ENCODE data around the gene METTL2B. TPM values are rescaled to one million over a fixed set of nuclear protein-coding genes. Genes with fewer than 3 reads are reported as not detected.
"Not testable (repeated sequence)": the region's sequence is repeated elsewhere in the genome, so short reads cannot be mapped to it uniquely, and the experiment has no call there.

The METTL2B gene
- total and polyA plus RNA-seq, 2 of the 13 experiments (the other 11 are each of a cell fraction or from before 2014, with no cell fraction given): 15.5 to 33.1 TPM

- intact Hi-C loops (cut with micrococcal nuclease; ENCODE audit: unreplicated experiment): no loop called here
- H3K27me3 ChIP-seq (ENCODE audit: control insufficient read depth in 1 of 2, insufficient read depth in 2 of 2, low read length in 2 of 2): no peaks in the 10 kb centered on the region
- H3K9ac ChIP-seq (ENCODE audit: insufficient read depth, low read depth, low read length): no peak overlapping the region
- H2AFZ ChIP-seq (ENCODE audit: low read length): no peak overlapping the region
- H3K4me1 ChIP-seq (ENCODE audit: insufficient read depth, low read length): no peaks in the 10 kb centered on the region; the same call in 1 of the 2 replicates
- FAIRE-seq (no peak), DNase-seq (ENCODE audit: low spot score) (no peak), ATAC-seq (no peak; the same call in 2 of the 3 replicates)
- H3K27ac ChIP-seq (ENCODE audit: extremely low read length, insufficient read depth, low read length): no peak overlapping the region
- peaks cover 2 to 16% of the 10 kb centered on the region in 2 experiments for H3K36me3 ChIP-seq (replicated peaks in 1 of 2; ENCODE audit: control insufficient read depth in 1 of 2, insufficient read depth in 2 of 2, low read length in 2 of 2)
- 88% methylated on average over 1 of the region's 1 CpG for WGBS (ENCODE audit: low lambda C conversion rate)
- no peaks in the 10 kb centered on the region for H3K9me3 ChIP-seq (ENCODE audit: low read length)
- no peak overlapping the region for H3K4me3 ChIP-seq (replicated peaks in 1 of 3; ENCODE audit: insufficient read depth in 1 of 3, low read depth in 2 of 3, low read length in 3 of 3)
- in situ Hi-C loops (cut with HindIII; ENCODE audit: extremely low pct_ligation_motif_present, low pct_unique_long_range_greater_than_20kb): no loop called here
- TF ChIP-seq ZNF770 (CRISPR knock-in tag; IDR thresholded peaks at IDR 0.05) (peak; percentile 72), ZNF670 (CRISPR knock-in tag; IDR thresholded peaks at IDR 0.05; ENCODE audit: borderline replicate concordance) (no peak), CREB1 (IDR thresholded peaks at IDR 0.05) (no peak), CREB1 (CRISPR knock-in tag; IDR thresholded peaks at IDR 0.05) (no peak), NR2F6 (IDR thresholded peaks at IDR 0.05) (0 out of 2 replicates have a peak, but pooled peaks have one; percentile 27), NR2F6 (CRISPR knock-in tag; IDR thresholded peaks at IDR 0.05) (no peak)
- peaks cover 4% of the 10 kb centered on the region; the same call in 1 of the 2 replicates for H4K20me1 ChIP-seq (ENCODE audit: insufficient read depth, low read length)
- BruUV-seq (replicated peaks): no TSS peak
- POLR2A ChIA-PET: no interaction called here
- CTCF ChIA-PET (ENCODE audit: low intra/inter-chr PET ratio, low total read pairs): no interaction called here
- peaks cover 35% of the 10 kb centered on the region for H3K79me2 ChIP-seq (ENCODE audit: insufficient read depth, low read length)
- no peak overlapping the region for H3K4me2 ChIP-seq (ENCODE audit: low read depth, low read length)
Measured at GRCh38 chr7:128550920-128551319, 74.4 kb downstream of the METTL2B start.

GRCh38 chr7:128554394-128554793 lies 77.8 kb downstream of the METTL2B start:
- in situ Hi-C loops (cut with HindIII; ENCODE audit: extremely low pct_ligation_motif_present, low pct_unique_long_range_greater_than_20kb); POLR2A ChIA-PET; H3K36me3 ChIP-seq (replicated peaks in 1 of 2; ENCODE audit: control insufficient read depth in 1 of 2, insufficient read depth in 2 of 2, low read length in 2 of 2); ATAC-seq; CTCF ChIA-PET (ENCODE audit: low intra/inter-chr PET ratio, low total read pairs); H3K9ac ChIP-seq (ENCODE audit: insufficient read depth, low read depth, low read length); BruUV-seq (replicated peaks); H3K4me3 ChIP-seq (replicated peaks in 1 of 3; ENCODE audit: insufficient read depth in 1 of 3, low read depth in 2 of 3, low read length in 3 of 3); H3K4me2 ChIP-seq (ENCODE audit: low read depth, low read length); H3K9me3 ChIP-seq (ENCODE audit: low read length); DNase-seq (ENCODE audit: low spot score); H4K20me1 ChIP-seq (ENCODE audit: insufficient read depth, low read length); H2AFZ ChIP-seq (ENCODE audit: low read length); intact Hi-C loops (cut with micrococcal nuclease; ENCODE audit: unreplicated experiment); H3K4me1 ChIP-seq (ENCODE audit: insufficient read depth, low read length); H3K27ac ChIP-seq (ENCODE audit: extremely low read length, insufficient read depth, low read length); FAIRE-seq; H3K27me3 ChIP-seq (ENCODE audit: control insufficient read depth in 1 of 2, insufficient read depth in 2 of 2, low read length in 2 of 2): not testable (repeated sequence)
- H3K79me2 ChIP-seq (ENCODE audit: insufficient read depth, low read length): peaks cover 24% of the 10 kb centered on the region
- WGBS (ENCODE audit: low lambda C conversion rate): 100% methylated on average over 1 of the region's 1 CpG

Small RNAs within 50 kb of the gene (small RNA-seq; reads per million reads assigned to genes)
- gene AC010655.1 (ENCODE audit: insufficient read depth in 2 of 3, insufficient read length in 3 of 3, low read depth in 2 of 3, low replicate concordance in 1 of 3): 0 reads per million in 3 experiments
- gene AC010655.2 (ENCODE audit: insufficient read depth in 2 of 3, insufficient read length in 3 of 3, low read depth in 2 of 3, low replicate concordance in 1 of 3): 0 reads per million in 3 experiments
- gene RF00017 (ENCODE audit: insufficient read depth in 2 of 3, insufficient read length in 3 of 3, low read depth in 2 of 3, low replicate concordance in 1 of 3): 0 reads per million in 3 experiments
- gene RNU7-54P (ENCODE audit: insufficient read depth in 2 of 3, insufficient read length in 3 of 3, low read depth in 2 of 3, low replicate concordance in 1 of 3): 0 reads per million in 3 experiments

Other genes with a start within 250 kb of the METTL2B start
- not detected in 2 replicates for gene LEP, start 235.5 kb upstream of the METTL2B start, total RNA-seq (2016; rRNA removed; fragmentation: Illumina TruSeq; extraction: Trizol)
- gene LEP, start 235.5 kb upstream of the METTL2B start, polyA plus RNA-seq (2011; rRNA removed): 0.04 and 0.05 TPM in 2 replicates
- gene RBM28, start 132.8 kb upstream of the METTL2B start, total RNA-seq (2016; rRNA removed; fragmentation: Illumina TruSeq; extraction: Trizol): 49.0 and 61.2 TPM in 2 replicates
- gene RBM28, start 132.8 kb upstream of the METTL2B start, polyA plus RNA-seq (2011; rRNA removed): 20.3 and 20.5 TPM in 2 replicates
- gene PRRT4, start 115.1 kb upstream of the METTL2B start, total RNA-seq (2016; rRNA removed; fragmentation: Illumina TruSeq; extraction: Trizol): not detected in 2 replicates
- gene PRRT4, start 115.1 kb upstream of the METTL2B start, polyA plus RNA-seq (2011; rRNA removed): not detected in 2 replicates
- 18.4 and 22.8 TPM in 2 replicates for gene IMPDH1, start 66.8 kb upstream of the METTL2B start, total RNA-seq (2016; rRNA removed; fragmentation: Illumina TruSeq; extraction: Trizol)
- 34.0 and 49.9 TPM in 2 replicates for gene IMPDH1, start 66.8 kb upstream of the METTL2B start, polyA plus RNA-seq (2011; rRNA removed)
- gene HILPDA, start 20.9 kb upstream of the METTL2B start, total RNA-seq (2016; rRNA removed; fragmentation: Illumina TruSeq; extraction: Trizol): 8.6 and 11.1 TPM in 2 replicates
- gene HILPDA, start 20.9 kb upstream of the METTL2B start, polyA plus RNA-seq (2011; rRNA removed): 43.1 and 44.0 TPM in 2 replicates
- not detected in 2 replicates for gene GARIN1A, start 195.5 kb downstream of the METTL2B start, total RNA-seq (2016; rRNA removed; fragmentation: Illumina TruSeq; extraction: Trizol)
- gene GARIN1A, start 195.5 kb downstream of the METTL2B start, polyA plus RNA-seq (2011; rRNA removed): 0.09 and 0.12 TPM in 2 replicates